ENCODE results near the gene CAPN12. TPM values are rescaled to one million over a fixed set of nuclear protein-coding genes. Genes with fewer than 3 reads are reported as not detected.
A peak's percentile ranks its signal among the peaks of the same experiment; 100 is the strongest.

Gene CAPN12
- total and polyA plus RNA-seq, 2 donors, result 1.6 to 6.5 TPM

- no peak for DNase-seq (ENCODE audit: low read depth in 6 of 9, low spot score in 9 of 9)
- Histone ChIP-seq H3K27ac (ENCODE audit: low read depth in 1 of 2, low read length in 1 of 2) (no peak overlapping the region), H3K27me3 (ENCODE audit: control insufficient read depth in 2 of 2, insufficient read depth in 1 of 2, low read length in 1 of 2) (peaks cover 2 to 11% of the 10 kb centered on the region in 2 donors), H3K36me3 (ENCODE audit: control insufficient read depth in 2 of 2, insufficient read depth in 2 of 2, low read length in 1 of 2) (peaks cover 0 to 7% of the 10 kb centered on the region in 2 donors), H3K9me3 (ENCODE audit: control insufficient read depth in 2 of 2, insufficient read depth in 1 of 2, low read length in 1 of 2) (no peaks in the 10 kb centered on the region), H3K4me1 (ENCODE audit: control insufficient read depth in 2 of 2, insufficient read depth in 2 of 2, low read length in 2 of 2) (peaks cover 0 to 19% of the 10 kb centered on the region in 2 donors), H3K4me3 (ENCODE audit: low read length in 2 of 2) (no peak overlapping the region)
- WGBS, result 88% methylated on average over 15 of the region's 15 CpGs
Measured at GRCh38 chr19:38691938-38692457, 52.3 kb downstream of the CAPN12 start.

- H3K4me1 ChIP-seq (ENCODE audit: control insufficient read depth in 2 of 2, insufficient read depth in 2 of 2, low read length in 2 of 2), result peaks cover 7 to 29% of the 10 kb centered on the region in 2 donors
- H3K36me3 ChIP-seq (ENCODE audit: control insufficient read depth in 2 of 2, insufficient read depth in 2 of 2, low read length in 1 of 2), result peaks cover 0 to 7% of the 10 kb centered on the region in 2 donors
- 89% methylated on average over 7 of the region's 7 CpGs for WGBS
- no peaks in the 10 kb centered on the region for H3K9me3 ChIP-seq (ENCODE audit: control insufficient read depth in 2 of 2, insufficient read depth in 1 of 2, low read length in 1 of 2)
- DNase-seq (ENCODE audit: low read depth in 6 of 9, low spot score in 9 of 9), result no peak
- H3K4me3 ChIP-seq (ENCODE audit: low read length in 2 of 2), result no peak overlapping the region
- H3K27ac ChIP-seq (ENCODE audit: low read depth in 1 of 2, low read length in 1 of 2), result no peak overlapping the region
- peaks cover 2 to 11% of the 10 kb centered on the region in 2 donors for H3K27me3 ChIP-seq (ENCODE audit: control insufficient read depth in 2 of 2, insufficient read depth in 1 of 2, low read length in 1 of 2)
Measured at GRCh38 chr19:38690832-38691231, 53.4 kb downstream of the CAPN12 start.

- H3K27ac ChIP-seq (ENCODE audit: low read depth in 1 of 2, low read length in 1 of 2), result no peak overlapping the region
- H3K36me3 ChIP-seq (ENCODE audit: control insufficient read depth in 2 of 2, insufficient read depth in 2 of 2, low read length in 1 of 2), result peaks cover 0 to 7% of the 10 kb centered on the region in 2 donors
- WGBS, result 97% methylated on average over 14 of the region's 14 CpGs
- no peak for DNase-seq (ENCODE audit: low read depth in 6 of 9, low spot score in 9 of 9)
- peaks cover 7 to 36% of the 10 kb centered on the region in 2 donors for H3K4me1 ChIP-seq (ENCODE audit: control insufficient read depth in 2 of 2, insufficient read depth in 2 of 2, low read length in 2 of 2)
- H3K4me3 ChIP-seq (ENCODE audit: low read length in 2 of 2), result no peak overlapping the region
- H3K9me3 ChIP-seq (ENCODE audit: control insufficient read depth in 2 of 2, insufficient read depth in 1 of 2, low read length in 1 of 2), result no peaks in the 10 kb centered on the region
- H3K27me3 ChIP-seq (ENCODE audit: control insufficient read depth in 2 of 2, insufficient read depth in 1 of 2, low read length in 1 of 2), result peaks cover 2 to 11% of the 10 kb centered on the region in 2 donors
Measured at GRCh38 chr19:38690146-38690545, 54.1 kb downstream of the CAPN12 start.

- WGBS, result 97% methylated on average over 7 of the region's 7 CpGs
- H3K27ac ChIP-seq (ENCODE audit: low read depth in 1 of 2, low read length in 1 of 2), result no peak overlapping the region
- peaks cover 7 to 38% of the 10 kb centered on the region in 2 donors for H3K4me1 ChIP-seq (ENCODE audit: control insufficient read depth in 2 of 2, insufficient read depth in 2 of 2, low read length in 2 of 2)
- H3K4me3 ChIP-seq (ENCODE audit: low read length in 2 of 2), result no peak overlapping the region
- peaks cover 0 to under 1% of the 10 kb centered on the region in 2 donors for H3K27me3 ChIP-seq (ENCODE audit: control insufficient read depth in 2 of 2, insufficient read depth in 1 of 2, low read length in 1 of 2)
- no peaks in the 10 kb centered on the region for H3K9me3 ChIP-seq (ENCODE audit: control insufficient read depth in 2 of 2, insufficient read depth in 1 of 2, low read length in 1 of 2)
- no peak for DNase-seq (ENCODE audit: low read depth in 6 of 9, low spot score in 9 of 9)
- peaks cover 0 to 5% of the 10 kb centered on the region in 2 donors for H3K36me3 ChIP-seq (ENCODE audit: control insufficient read depth in 2 of 2, insufficient read depth in 2 of 2, low read length in 1 of 2)
Measured at GRCh38 chr19:38687837-38688378, 56.4 kb downstream of the CAPN12 start.

GRCh38 chr19:38686530-38686888, 57.8 kb downstream of the CAPN12 start:
- H3K9me3 ChIP-seq (ENCODE audit: control insufficient read depth in 2 of 2, insufficient read depth in 1 of 2, low read length in 1 of 2), result peaks cover 0 to 3% of the 10 kb centered on the region in 2 donors
- no peaks in the 10 kb centered on the region for H3K36me3 ChIP-seq (ENCODE audit: control insufficient read depth in 2 of 2, insufficient read depth in 2 of 2, low read length in 1 of 2)
- WGBS, result 9% methylated on average over 5 of the region's 5 CpGs
- H3K4me3 ChIP-seq (ENCODE audit: low read length in 2 of 2), result no peak overlapping the region
- peaks cover 0 to 6% of the 10 kb centered on the region in 2 donors for H3K27me3 ChIP-seq (ENCODE audit: control insufficient read depth in 2 of 2, insufficient read depth in 1 of 2, low read length in 1 of 2)
- peaks cover 7 to 41% of the 10 kb centered on the region in 2 donors for H3K4me1 ChIP-seq (ENCODE audit: control insufficient read depth in 2 of 2, insufficient read depth in 2 of 2, low read length in 2 of 2)
- DNase-seq (ENCODE audit: low read depth in 6 of 9, low spot score in 9 of 9), result peak in 1 of 9 donors; percentile 58
- H3K27ac ChIP-seq (ENCODE audit: low read depth in 1 of 2, low read length in 1 of 2), result peak overlapping the region in 1 of 2 donors; percentile 64

GRCh38 chr19:38685666-38686529, 58.4 kb downstream of the CAPN12 start:
- WGBS, result 61% methylated on average over 10 of the region's 10 CpGs
- H3K27me3 ChIP-seq (ENCODE audit: control insufficient read depth in 2 of 2, insufficient read depth in 1 of 2, low read length in 1 of 2), result peaks cover 0 to 9% of the 10 kb centered on the region in 2 donors
- peaks cover 0 to 3% of the 10 kb centered on the region in 2 donors for H3K9me3 ChIP-seq (ENCODE audit: control insufficient read depth in 2 of 2, insufficient read depth in 1 of 2, low read length in 1 of 2)
- DNase-seq (ENCODE audit: low read depth in 6 of 9, low spot score in 9 of 9), result no peak
- H3K4me3 ChIP-seq (ENCODE audit: low read length in 2 of 2), result no peak overlapping the region
- peak overlapping the region; percentile 19 to 64 for H3K27ac ChIP-seq (ENCODE audit: low read depth in 1 of 2, low read length in 1 of 2)
- H3K36me3 ChIP-seq (ENCODE audit: control insufficient read depth in 2 of 2, insufficient read depth in 2 of 2, low read length in 1 of 2), result no peaks in the 10 kb centered on the region
- peaks cover 9 to 48% of the 10 kb centered on the region in 2 donors for H3K4me1 ChIP-seq (ENCODE audit: control insufficient read depth in 2 of 2, insufficient read depth in 2 of 2, low read length in 2 of 2)

- Histone ChIP-seq H3K36me3 (ENCODE audit: control insufficient read depth in 2 of 2, insufficient read depth in 2 of 2, low read length in 1 of 2) (no peaks in the 10 kb centered on the region), H3K4me3 (ENCODE audit: low read length in 2 of 2) (no peak overlapping the region), H3K27me3 (ENCODE audit: control insufficient read depth in 2 of 2, insufficient read depth in 1 of 2, low read length in 1 of 2) (peaks cover 0 to 9% of the 10 kb centered on the region in 2 donors), H3K9me3 (ENCODE audit: control insufficient read depth in 2 of 2, insufficient read depth in 1 of 2, low read length in 1 of 2) (peaks cover 0 to 3% of the 10 kb centered on the region in 2 donors), H3K4me1 (ENCODE audit: control insufficient read depth in 2 of 2, insufficient read depth in 2 of 2, low read length in 2 of 2) (peaks cover 9 to 56% of the 10 kb centered on the region in 2 donors), H3K27ac (ENCODE audit: low read depth in 1 of 2, low read length in 1 of 2) (peak overlapping the region; percentile 64 to 71)
- DNase-seq (ENCODE audit: low read depth in 6 of 9, low spot score in 9 of 9), result no peak
- 96% methylated on average over 15 of the region's 15 CpGs for WGBS
Measured at GRCh38 chr19:38684862-38685665, 59.2 kb downstream of the CAPN12 start.

GRCh38 chr19:38684078-38684861, 60.0 kb downstream of the CAPN12 start:
- no peak for DNase-seq (ENCODE audit: low read depth in 6 of 9, low spot score in 9 of 9)
- Histone ChIP-seq H3K9me3 (ENCODE audit: control insufficient read depth in 2 of 2, insufficient read depth in 1 of 2, low read length in 1 of 2) (peaks cover 0 to 3% of the 10 kb centered on the region in 2 donors), H3K27ac (ENCODE audit: low read depth in 1 of 2, low read length in 1 of 2) (peak overlapping the region; percentile 67 to 82), H3K27me3 (ENCODE audit: control insufficient read depth in 2 of 2, insufficient read depth in 1 of 2, low read length in 1 of 2) (peaks cover 0 to 9% of the 10 kb centered on the region in 2 donors), H3K36me3 (ENCODE audit: control insufficient read depth in 2 of 2, insufficient read depth in 2 of 2, low read length in 1 of 2) (no peaks in the 10 kb centered on the region), H3K4me3 (ENCODE audit: low read length in 2 of 2) (no peak overlapping the region), H3K4me1 (ENCODE audit: control insufficient read depth in 2 of 2, insufficient read depth in 2 of 2, low read length in 2 of 2) (peaks cover 9 to 56% of the 10 kb centered on the region in 2 donors)
- WGBS, result 92% methylated on average over 7 of the region's 7 CpGs

All from thymus (tissue), 11 donors.